Osteocyte (in vitro differentiated cells): ENCODE data around the gene KIF26A. TPM values are rescaled to one million over a fixed set of nuclear protein-coding genes. Genes with fewer than 3 reads are reported as not detected.

Source experiments
- DNase-seq: peaks from one replicate; pipeline ENCODE4 v3.0.0; 2021; ENCODE audit warnings: mixed read lengths; ENCODE audit not compliant: unreplicated experiment; ENCODE audit errors: extremely low spot score
- H3K27ac Mint-ChIP-seq: one replicate; pipeline ENCODE4 v1.8.0; 2021; ENCODE audit warnings: mild to moderate bottlenecking, mixed read lengths; ENCODE audit not compliant: unreplicated experiment
- H3K27me3 Mint-ChIP-seq: one replicate; pipeline ENCODE4 v1.8.0; 2021; ENCODE audit warnings: mixed read lengths; ENCODE audit not compliant: unreplicated experiment
- H3K36me3 Mint-ChIP-seq: one replicate; pipeline ENCODE4 v1.8.0; 2021; ENCODE audit warnings: mixed read lengths; ENCODE audit not compliant: unreplicated experiment
- H3K4me1 Mint-ChIP-seq: one replicate; pipeline ENCODE4 v1.8.0; 2021; ENCODE audit warnings: mixed read lengths; ENCODE audit not compliant: unreplicated experiment
- H3K4me3 Mint-ChIP-seq: one replicate; pipeline ENCODE4 v1.8.0; 2021; ENCODE audit warnings: mild to moderate bottlenecking, moderate library complexity, mixed read lengths; ENCODE audit not compliant: unreplicated experiment
- H3K9me3 Mint-ChIP-seq: one replicate; pipeline ENCODE4 v1.8.0; 2021; ENCODE audit warnings: mixed read lengths; ENCODE audit not compliant: unreplicated experiment
- total RNA-seq: library from RNA; stranded (reverse); gene quantifications from 2 replicates; pipeline ENCODE4 v1.2.1, GENCODE V29; 2021
- TF ChIP-seq, protein P1 (sequence below): fragments of 200-600 bp; sonication (generic); IDR thresholded peaks from 2 replicates; pipeline ENCODE4 v1.5.0; 2021; ENCODE audit warnings: antibody characterized with exemption, mild to moderate bottlenecking, moderate library complexity

The KIF26A gene
- total RNA-seq, 1 donor from 2014 or later = 4.5 TPM

DNA sequence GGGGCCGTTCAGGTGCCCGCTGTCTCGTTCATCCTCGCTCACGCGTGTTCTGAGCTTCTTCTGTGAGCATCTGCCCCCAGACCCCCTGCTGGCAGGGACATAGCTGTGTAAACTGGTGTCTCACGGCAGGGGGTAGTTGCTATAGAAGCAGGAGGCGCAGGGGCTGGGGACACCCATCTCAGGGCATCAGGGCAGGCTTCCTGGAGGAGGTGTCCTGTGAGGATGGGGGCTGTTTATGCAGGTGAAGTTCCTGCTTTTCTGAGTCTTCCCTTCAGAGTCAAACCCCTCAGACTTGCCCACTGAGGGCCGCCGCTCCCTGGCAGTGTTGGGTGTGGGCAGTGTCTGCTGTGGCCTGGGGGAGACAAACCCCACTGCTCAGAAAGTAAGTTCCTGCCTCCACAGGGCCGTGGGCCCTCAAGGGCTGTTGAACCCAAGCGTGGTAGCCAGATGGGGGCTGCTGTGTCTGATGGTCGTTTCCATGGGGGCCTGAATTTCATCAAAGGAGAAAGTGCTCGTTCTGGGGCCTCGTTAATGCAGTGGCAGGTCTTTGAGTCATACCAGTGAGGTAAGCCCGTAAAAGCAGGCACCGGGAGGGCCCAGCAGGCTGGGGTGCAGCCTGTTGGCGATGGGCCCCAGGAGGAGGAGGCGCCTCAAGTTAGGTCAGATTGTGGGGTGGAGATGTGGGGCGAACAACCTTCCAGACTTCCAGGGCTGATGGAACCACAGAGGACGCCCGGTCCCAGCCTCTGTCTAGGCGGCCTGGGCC lies 23.4 kb downstream of the KIF26A start:
- TF ChIP-seq, protein P1, sequence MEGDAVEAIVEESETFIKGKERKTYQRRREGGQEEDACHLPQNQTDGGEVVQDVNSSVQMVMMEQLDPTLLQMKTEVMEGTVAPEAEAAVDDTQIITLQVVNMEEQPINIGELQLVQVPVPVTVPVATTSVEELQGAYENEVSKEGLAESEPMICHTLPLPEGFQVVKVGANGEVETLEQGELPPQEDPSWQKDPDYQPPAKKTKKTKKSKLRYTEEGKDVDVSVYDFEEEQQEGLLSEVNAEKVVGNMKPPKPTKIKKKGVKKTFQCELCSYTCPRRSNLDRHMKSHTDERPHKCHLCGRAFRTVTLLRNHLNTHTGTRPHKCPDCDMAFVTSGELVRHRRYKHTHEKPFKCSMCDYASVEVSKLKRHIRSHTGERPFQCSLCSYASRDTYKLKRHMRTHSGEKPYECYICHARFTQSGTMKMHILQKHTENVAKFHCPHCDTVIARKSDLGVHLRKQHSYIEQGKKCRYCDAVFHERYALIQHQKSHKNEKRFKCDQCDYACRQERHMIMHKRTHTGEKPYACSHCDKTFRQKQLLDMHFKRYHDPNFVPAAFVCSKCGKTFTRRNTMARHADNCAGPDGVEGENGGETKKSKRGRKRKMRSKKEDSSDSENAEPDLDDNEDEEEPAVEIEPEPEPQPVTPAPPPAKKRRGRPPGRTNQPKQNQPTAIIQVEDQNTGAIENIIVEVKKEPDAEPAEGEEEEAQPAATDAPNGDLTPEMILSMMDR = no peak
- no peaks in the 10 kb centered on the region for H3K9me3 Mint-ChIP-seq
- no peak for DNase-seq
- no peak overlapping the region for H3K4me3 Mint-ChIP-seq
- no peaks in the 10 kb centered on the region for H3K27me3 Mint-ChIP-seq
- H3K27ac Mint-ChIP-seq = no peak overlapping the region
- no peaks in the 10 kb centered on the region for H3K36me3 Mint-ChIP-seq
- H3K4me1 Mint-ChIP-seq = no peaks in the 10 kb centered on the region

DNA sequence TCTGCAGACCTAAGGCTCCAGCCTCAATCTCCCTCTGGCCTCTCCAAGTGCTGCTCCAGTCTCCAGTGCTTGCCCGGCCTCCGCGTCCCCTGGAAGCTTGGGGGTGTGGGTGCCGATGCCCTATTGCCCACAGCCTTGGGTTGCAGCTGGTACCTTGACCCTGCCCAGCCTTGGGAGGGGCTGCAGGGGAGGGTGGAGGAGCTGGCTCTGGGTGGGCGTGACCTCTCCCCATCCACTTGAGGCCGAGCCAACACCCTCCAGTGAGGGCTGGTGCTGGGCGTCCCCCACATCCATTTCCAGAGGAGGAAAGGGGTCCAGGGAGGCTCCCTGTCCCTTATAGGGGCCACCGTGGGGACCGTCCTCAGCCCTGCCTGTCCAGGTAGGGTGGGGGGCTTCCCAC lies 24.1 kb downstream of the KIF26A start:
- DNase-seq = no peak
- Mint-ChIP-seq H3K27ac (no peak overlapping the region), H3K4me3 (no peak overlapping the region), H3K4me1 (no peaks in the 10 kb centered on the region), H3K9me3 (no peaks in the 10 kb centered on the region), H3K36me3 (no peaks in the 10 kb centered on the region), H3K27me3 (no peaks in the 10 kb centered on the region)
- TF ChIP-seq, protein P1 = no peak

DNA sequence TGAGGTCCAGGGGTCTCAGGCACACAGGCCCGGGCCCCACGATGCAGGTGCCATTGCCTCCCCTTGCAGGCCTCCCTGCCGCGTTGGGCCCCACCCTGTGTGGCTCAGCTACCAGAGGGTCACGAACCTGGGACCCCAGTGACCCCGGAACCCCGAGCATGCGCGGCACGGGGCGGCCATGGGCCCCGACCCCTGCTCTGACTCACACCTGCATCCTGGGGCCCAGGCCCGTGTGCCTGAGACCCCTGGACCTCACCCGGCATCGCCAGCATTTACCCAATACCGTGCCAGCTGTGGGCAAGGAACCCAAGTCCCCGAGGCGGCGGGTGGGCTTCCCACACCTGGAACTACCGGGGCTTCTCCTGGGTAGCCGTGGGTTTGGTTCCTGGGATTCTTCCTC lies 25.2 kb downstream of the KIF26A start:
- DNase-seq = no peak
- Mint-ChIP-seq H3K4me1 (no peaks in the 10 kb centered on the region), H3K27me3 (no peaks in the 10 kb centered on the region), H3K27ac (no peak overlapping the region), H3K4me3 (no peak overlapping the region), H3K36me3 (no peaks in the 10 kb centered on the region), H3K9me3 (no peaks in the 10 kb centered on the region)
- TF ChIP-seq, protein P1 = no peak

DNA sequence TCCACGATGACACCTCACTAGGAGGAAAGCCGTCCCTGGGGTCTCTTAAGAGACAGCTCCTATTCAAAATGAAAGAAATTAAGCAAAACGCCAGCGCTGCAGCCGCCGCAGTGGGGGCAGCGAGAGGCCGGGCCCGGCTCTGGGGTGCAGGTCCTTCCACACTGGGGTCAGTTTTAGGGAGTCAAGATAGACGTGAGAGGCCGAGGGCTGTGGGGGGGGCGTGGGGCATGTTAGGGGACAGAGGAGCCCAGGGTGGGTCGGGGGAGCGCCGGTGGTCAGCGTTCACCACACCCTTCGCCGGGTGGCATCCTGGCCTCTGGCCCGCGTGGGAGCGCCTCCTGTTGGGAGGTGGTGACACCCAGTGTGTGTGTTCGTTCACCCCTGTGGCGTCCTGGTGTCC lies 25.7 kb downstream of the KIF26A start:
- no peaks in the 10 kb centered on the region for H3K4me1 Mint-ChIP-seq
- H3K9me3 Mint-ChIP-seq = no peaks in the 10 kb centered on the region
- TF ChIP-seq, protein P1 = no peak
- no peak overlapping the region for H3K4me3 Mint-ChIP-seq
- no peak overlapping the region for H3K27ac Mint-ChIP-seq
- H3K36me3 Mint-ChIP-seq = no peaks in the 10 kb centered on the region
- H3K27me3 Mint-ChIP-seq = no peaks in the 10 kb centered on the region
- DNase-seq = no peak

DNA sequence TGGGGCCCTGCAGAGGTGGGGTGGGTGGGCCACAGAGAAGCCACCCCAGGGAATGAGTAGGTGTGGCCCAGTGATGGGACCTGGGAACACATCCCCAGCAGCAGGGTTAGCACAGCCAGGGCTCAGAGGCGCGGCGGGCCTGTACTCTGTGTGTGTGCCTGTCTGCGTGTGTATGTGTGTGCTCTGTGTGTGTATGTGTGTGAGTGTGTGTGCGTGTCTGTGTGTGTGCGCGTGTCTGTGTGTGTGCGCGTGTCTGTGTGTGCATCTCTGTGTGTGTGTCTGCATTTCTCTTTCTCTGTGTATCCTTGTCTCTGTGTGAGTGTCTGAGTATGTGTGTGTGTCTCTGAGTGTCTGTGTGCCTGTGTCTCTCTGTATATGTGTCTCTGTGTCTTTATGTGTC lies 26.1 kb downstream of the KIF26A start:
- no peak overlapping the region for H3K27ac Mint-ChIP-seq
- H3K4me3 Mint-ChIP-seq = no peak overlapping the region
- TF ChIP-seq, protein P1 = no peak
- DNase-seq = no peak
- no peaks in the 10 kb centered on the region for H3K27me3 Mint-ChIP-seq
- H3K9me3 Mint-ChIP-seq = no peaks in the 10 kb centered on the region
- no peaks in the 10 kb centered on the region for H3K4me1 Mint-ChIP-seq
- H3K36me3 Mint-ChIP-seq = no peaks in the 10 kb centered on the region
